Stimulated activated CD8-positive, alpha-beta memory T cell treated with anti-CD3 and anti-CD28 coated beads, Interleukin-4, amount 100 ng/mL, for 4 hours (primary cell): ENCODE data around the gene PFKFB2.

Experiments used
- DNase-seq, 2 donors: peaks; one replicate each; pipeline ENCODE4 v3.0.0-alpha.2; 2020; ENCODE audit warnings: low read depth in 2 of 2, low spot score in 1 of 2

Gene PFKFB2

GRCh38 chr1:207088701-207089626, 35.9 kb downstream of the PFKFB2 start, which contains the start of gene C4BPB:
Gene C4BPB (plus strand): TSS chr1:207088860. CDS start chr1:207089532, 672 bp downstream.
- DNase-seq, result no peak

- DNase-seq, result no peak
Measured at GRCh38 chr1:207089627-207090355, 36.7 kb downstream of the PFKFB2 start.

GRCh38 chr1:207091200-207091908, 38.3 kb downstream of the PFKFB2 start:
- DNase-seq, result no peak

DNA sequence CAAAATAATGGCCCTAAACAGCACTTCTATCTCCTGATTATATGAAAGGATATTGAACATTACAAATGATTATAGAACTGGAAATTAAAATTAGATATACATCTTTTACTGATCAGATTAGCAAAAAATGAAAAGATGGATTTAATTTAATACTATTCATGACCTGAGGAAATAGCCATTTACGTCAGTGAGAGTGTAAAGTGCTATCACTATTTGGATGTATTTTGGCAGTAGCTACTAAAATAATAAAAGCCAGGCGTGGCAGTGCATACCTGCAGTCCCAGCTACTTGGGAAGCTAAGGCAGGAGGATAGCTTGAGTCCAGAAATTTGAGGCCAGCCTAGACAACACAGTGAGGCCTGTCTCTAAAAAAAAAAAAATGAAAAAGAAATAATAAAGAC, 40.9 kb downstream of the PFKFB2 start:
- DNase-seq, result no peak

- no peak for DNase-seq
Measured at GRCh38 chr1:207097871-207098324, 44.8 kb downstream of the PFKFB2 start.

- no peak for DNase-seq
Measured at GRCh38 chr1:207101720-207102119, 48.6 kb downstream of the PFKFB2 start.

DNA sequence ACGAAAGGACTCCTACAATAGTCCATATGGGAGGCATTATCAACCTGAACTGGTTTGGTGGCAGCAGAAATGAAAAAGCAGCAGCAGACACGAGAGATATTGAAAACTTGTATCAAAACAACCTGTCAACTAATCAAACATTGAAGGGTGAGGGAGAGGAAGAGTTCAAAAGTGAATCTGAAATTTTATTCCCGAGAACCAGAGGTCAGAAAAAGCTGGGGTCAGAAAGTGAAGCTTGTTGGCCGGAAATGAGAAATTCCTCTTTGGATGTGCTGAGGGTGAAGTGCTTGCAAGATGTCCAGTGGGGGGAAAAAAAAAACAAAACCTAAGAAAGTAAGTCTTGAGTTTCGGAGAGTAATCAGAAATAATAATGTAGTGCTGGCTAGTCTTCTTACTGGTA, 49.1 kb downstream of the PFKFB2 start:
- no peak for DNase-seq

- DNase-seq, result no peak
Measured at GRCh38 chr1:207102659-207103058, 49.6 kb downstream of the PFKFB2 start.

DNA sequence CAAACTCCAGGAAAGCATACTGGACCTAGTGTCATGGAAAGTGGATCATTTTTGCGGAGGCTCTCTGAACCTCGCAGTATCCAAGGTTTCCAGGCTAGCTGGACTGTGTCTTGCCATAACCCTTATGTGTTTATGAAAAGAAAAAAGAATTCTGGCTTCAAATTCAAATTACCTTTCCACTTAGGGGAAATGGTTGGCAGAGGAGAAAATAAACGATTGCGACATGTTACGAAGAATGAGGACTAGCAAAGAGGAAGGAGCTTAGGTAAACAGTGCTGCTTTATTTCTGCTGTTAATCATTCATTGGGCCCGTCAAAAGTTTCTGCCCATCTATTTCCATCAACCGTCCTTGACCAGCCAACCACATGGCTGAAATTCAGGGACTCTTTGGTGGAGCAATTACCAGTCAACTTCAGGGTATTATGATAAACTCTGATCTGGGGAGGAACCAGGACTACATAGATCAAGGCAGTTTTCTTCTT, 50.9 kb downstream of the PFKFB2 start, which contains the start of gene C4BPA:
Gene C4BPA, plus strand, starts transcription at position 342 of the 482 bp plus-strand sequence. CDS start 8,793 bp downstream, outside the sequence.
- no peak for DNase-seq

DNA sequence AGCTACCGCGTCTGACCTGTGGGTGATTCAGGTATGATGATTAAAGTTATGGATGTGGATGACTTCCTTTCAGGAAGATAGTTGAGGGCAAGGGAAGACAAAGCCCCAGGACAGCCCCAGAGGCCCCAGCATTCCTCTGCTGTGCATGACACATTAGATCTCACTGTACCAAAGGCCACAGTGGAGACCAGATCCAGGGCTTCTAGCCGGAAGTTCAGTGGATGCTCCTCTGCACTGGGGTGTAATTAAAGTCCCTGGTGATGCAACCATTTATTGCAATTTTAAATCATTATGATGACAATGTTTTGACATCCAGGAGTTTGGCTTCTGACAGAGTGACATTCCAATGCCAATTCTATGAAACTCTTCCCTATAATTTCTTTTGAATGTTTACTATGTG, 55.9 kb downstream of the PFKFB2 start:
- DNase-seq, result no peak

GRCh38 chr1:207112616-207113296, 59.7 kb downstream of the PFKFB2 start:
- DNase-seq, result no peak

- no peak for DNase-seq
Measured at GRCh38 chr1:207115269-207115668, 62.2 kb downstream of the PFKFB2 start.

GRCh38 chr1:207124389-207124788, 71.3 kb downstream of the PFKFB2 start:
- no peak for DNase-seq

DNA sequence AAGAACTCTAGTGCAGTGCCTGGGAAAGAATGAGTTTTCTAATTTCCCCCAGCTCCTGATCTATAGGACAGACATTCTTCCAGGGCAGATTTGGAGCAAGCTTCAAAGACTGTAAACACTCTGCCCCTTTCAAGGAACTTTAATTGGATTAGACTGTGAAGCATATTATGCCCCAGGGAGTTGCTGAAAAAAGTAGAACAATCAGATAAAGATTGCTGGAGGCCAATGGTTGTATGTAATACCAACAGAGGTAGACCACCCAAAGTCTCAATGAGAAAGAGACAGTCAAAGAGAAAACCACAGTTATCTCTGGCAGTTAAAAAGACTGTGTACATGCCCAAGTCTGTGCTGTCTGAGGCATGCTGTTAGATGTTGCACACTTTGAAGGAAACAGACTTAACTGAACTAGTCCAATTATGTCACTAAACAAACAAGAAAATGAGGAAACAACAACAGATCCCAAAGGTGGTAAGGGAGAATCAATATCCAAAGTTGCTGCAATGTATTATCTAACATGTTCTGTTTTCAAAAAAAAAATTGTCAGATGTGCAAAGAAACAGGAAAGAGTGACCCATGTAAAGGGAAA, 75.4 kb downstream of the PFKFB2 start:
- no peak for DNase-seq

- no peak for DNase-seq
Measured at GRCh38 chr1:207129053-207129452, 76.0 kb downstream of the PFKFB2 start.
